HepG2 (cell line): Measurements from ENCODE around the gene NSMF. TPM values are rescaled to one million over a fixed set of nuclear protein-coding genes. Genes with fewer than 3 reads are reported as not detected.

Source experiments
- EHMT2 ChIP-seq: fragments of 200-600 bp; sonication (generic); IDR thresholded peaks from 2 replicates; pipeline ENCODE4 v1.7.0; 2017; ENCODE audit warnings: antibody characterized with exemption, low read depth, low read length, borderline replicate concordance
- GLI4 ChIP-seq: sonication (generic); formaldehyde crosslinking; IDR thresholded peaks from 2 replicates; pipeline ENCODE4 v1.5.1; 2020; ENCODE audit warnings: missing genetic modification reagents, mild to moderate bottlenecking, moderate library complexity, borderline replicate concordance
- HNRNPLL ChIP-seq: fragments of 200-400 bp; formaldehyde crosslinking; IDR thresholded peaks from 2 replicates; pipeline ENCODE4 v1.6.1; 2017; ENCODE audit warnings: mild to moderate bottlenecking, low read depth, low read length; ENCODE audit not compliant: poor library complexity, severe bottlenecking
- IKZF4 ChIP-seq: sonication (generic); formaldehyde crosslinking; IDR thresholded peaks from 2 replicates; pipeline ENCODE4 v1.5.1; 2020; ENCODE audit warnings: borderline replicate concordance, mild to moderate bottlenecking, low read depth, missing genetic modification reagents; ENCODE audit errors: not compliant biosample characterization
- MTF1 ChIP-seq: sonication (generic); formaldehyde crosslinking; IDR thresholded peaks from 2 replicates; pipeline ENCODE4 v1.5.0; 2020; ENCODE audit warnings: missing genetic modification reagents
- NFKB2 ChIP-seq: sonication (generic); formaldehyde crosslinking; IDR thresholded peaks from 2 replicates; pipeline ENCODE4 v1.4.0; 2020; ENCODE audit warnings: missing genetic modification reagents, borderline replicate concordance
- POGK ChIP-seq: sonication (generic); formaldehyde crosslinking; conservative IDR thresholded peaks from 2 replicates; pipeline ENCODE4 v1.8.0; 2022; ENCODE audit warnings: mild to moderate bottlenecking, moderate library complexity, missing genetic modification reagents
- POGZ ChIP-seq: sonication (generic); formaldehyde crosslinking; IDR thresholded peaks from 2 replicates; pipeline ENCODE4 v1.4.0; 2020; ENCODE audit warnings: mild to moderate bottlenecking, missing genetic modification reagents
- RFXAP ChIP-seq: sonication (generic); formaldehyde crosslinking; IDR thresholded peaks from 2 replicates; pipeline ENCODE4 v1.4.0; 2020; ENCODE audit warnings: missing genetic modification reagents, borderline replicate concordance
- RXRB ChIP-seq: IDR thresholded peaks from 2 replicates; pipeline ENCODE4 v1.6.1; 2016; ENCODE audit warnings: borderline replicate concordance, missing genetic modification reagents, missing compliant biosample characterization
- STAT6 ChIP-seq: sonication (generic); formaldehyde crosslinking; IDR thresholded peaks from 2 replicates; pipeline ENCODE4 v1.4.0; 2020; ENCODE audit warnings: missing genetic modification reagents, mild to moderate bottlenecking, borderline replicate concordance
- TFDP2 ChIP-seq: sonication (generic); formaldehyde crosslinking; IDR thresholded peaks from 2 replicates; pipeline ENCODE4 v1.4.0; 2020; ENCODE audit warnings: missing genetic modification reagents
- TRIM24 ChIP-seq: sonication (generic); formaldehyde crosslinking; IDR thresholded peaks from 2 replicates; pipeline ENCODE4 v1.8.0; 2022; ENCODE audit warnings: mild to moderate bottlenecking, missing genetic modification reagents
- ZNF12 ChIP-seq: sonication (generic); formaldehyde crosslinking; IDR thresholded peaks from 2 replicates; pipeline ENCODE4 v1.5.0; 2020; ENCODE audit warnings: missing genetic modification reagents
- ZNF142 ChIP-seq: sonication (generic); formaldehyde crosslinking; IDR thresholded peaks from 2 replicates; pipeline ENCODE4 v1.4.0; 2020; ENCODE audit warnings: missing genetic modification reagents
- ZNF788 ChIP-seq: sonication (generic); formaldehyde crosslinking; IDR thresholded peaks from 2 replicates; pipeline ENCODE4 v1.5.0; 2020; ENCODE audit warnings: mild to moderate bottlenecking, missing genetic modification reagents, borderline replicate concordance
- ZNF839 ChIP-seq: sonication (generic); formaldehyde crosslinking; IDR thresholded peaks from 2 replicates; pipeline ENCODE4 v1.4.0; 2020; ENCODE audit warnings: missing genetic modification reagents, mild to moderate bottlenecking, borderline replicate concordance
- polyA plus RNA-seq, 8 experiments: library from polyadenylated mRNA; depleted of rRNA in 3 of 8; stranded (reverse) in 7 of 8; unstranded in 1 of 8; fragments of >200 nt; fragmentation: Illumina TruSeq in 4 of 8; extraction: Trizol in 4 of 8; gene quantifications; 2 replicates each; pipeline versions ENCODE4 v1.2.1 to v1.2.3, GENCODE V29; 2011 to 2016; ENCODE audit warnings: low read depth in 4 of 8, missing spikeins in 1 of 8, mixed read lengths in 1 of 8; ENCODE audit not compliant: insufficient read depth in 1 of 8
- total RNA-seq, 5 experiments: library from RNA; depleted of rRNA; stranded (reverse); fragments of >200 nt; fragmentation: Illumina TruSeq; extraction: Trizol; gene quantifications; 2 replicates each; pipeline ENCODE4 v1.2.3, GENCODE V29; 2016; ENCODE audit warnings: low read depth in 1 of 5

The NSMF gene
- total and polyA plus RNA-seq, 2 of the 13 experiments (the other 11 are each of a cell fraction or from before 2014, with no cell fraction given) = 44.3 to 183 TPM

- TF ChIP-seq STAT6 (CRISPR knock-in tag) (no peak), HNRNPLL (peak; percentile 11), ZNF142 (CRISPR knock-in tag) (no peak), ZNF12 (no peak), POGZ (CRISPR knock-in tag) (no peak), RXRB (CRISPR knock-in tag) (no peak), GLI4 (CRISPR knock-in tag) (no peak), MTF1 (CRISPR knock-in tag) (no peak), TFDP2 (CRISPR knock-in tag) (no peak), TRIM24 (CRISPR knock-in tag) (no peak), NFKB2 (CRISPR knock-in tag) (no peak), ZNF839 (CRISPR knock-in tag) (no peak), RFXAP (CRISPR knock-in tag) (0 out of 2 replicates have a peak, but pooled peaks have one; percentile 31), ZNF788 (CRISPR knock-in tag) (0 out of 2 replicates have a peak, but pooled peaks have one; percentile 57), EHMT2 (no peak), POGK (CRISPR knock-in tag) (no peak), IKZF4 (CRISPR knock-in tag) (no peak)
Observed at GRCh38 chr9:137464291-137464999, 5.3 kb upstream of the NSMF start (continued).
